ENCODE data around the gene MPP2. TPM values are rescaled to one million over a fixed set of nuclear protein-coding genes. Genes with fewer than 3 reads are reported as not detected.

The MPP2 gene
- total and polyA plus RNA-seq, 2 donors (not counting 3 experiments of a cell fraction or from before 2014, with no cell fraction given), result 1.4 to 1.6 TPM

GRCh38 chr17:43888548-43888947 lies 18.8 kb downstream of the MPP2 start:
- no peaks in the 10 kb centered on the region for H3K4me1 ChIP-seq (ENCODE audit: control insufficient read depth, extremely low read depth, insufficient read depth, low read length)
- no peak overlapping the region for H3K4me3 ChIP-seq (replicated peaks in 1 of 3; ENCODE audit: insufficient read depth in 1 of 3, low read depth in 1 of 3, low read length in 3 of 3)
- H3K9me3 ChIP-seq (replicated peaks; ENCODE audit: control insufficient read depth, insufficient read depth, low read length), result no peaks in the 10 kb centered on the region
- ChIA-PET CTCF (interaction anchor here (1.2 to 9.9 kb wide), 2 partner anchors 8 to 22 kb away, joined by 4 to 69 read pairs; no protein-coding TSS in a partner anchor), POLR2A (no interaction called here)
- H3K36me3 ChIP-seq (ENCODE audit: control insufficient read depth in 2 of 2, extremely low read depth in 1 of 2, insufficient read depth in 2 of 2, low read length in 2 of 2), result no peaks in the 10 kb centered on the region
- H3K27ac ChIP-seq (ENCODE audit: insufficient read depth, low read depth, low read length), result no peak overlapping the region
- H3K9me1 ChIP-seq (replicated peaks; ENCODE audit: control insufficient read depth, extremely low read depth, insufficient read depth, low read length), result no peaks in the 10 kb centered on the region
- FAIRE-seq (no peak), DNase-seq (ENCODE audit: low read depth, low spot score) (no peak)
- no peak overlapping the region for H2AFZ ChIP-seq (ENCODE audit: low read depth, low read length)
- H4K20me1 ChIP-seq (replicated peaks; ENCODE audit: control insufficient read depth, extremely low read depth, insufficient read depth, low read length), result no peaks in the 10 kb centered on the region
- no peak overlapping the region for H3K9ac ChIP-seq (replicated peaks; ENCODE audit: extremely low read depth, insufficient read depth, low read length)
- dilution Hi-C loops (cut with MboI; ENCODE audit: extremely low pct_ligation_motif_present, low sequenced_read_pairs), result no loop called here
- peaks cover 3% of the 10 kb centered on the region in 2 experiments for H3K27me3 ChIP-seq (ENCODE audit: control insufficient read depth in 2 of 2, insufficient read depth in 2 of 2, low read length in 2 of 2)
- TF ChIP-seq EZH2 (IDR thresholded peaks at IDR 0.05; ENCODE audit: borderline replicate concordance, low read depth, low read length, severe bottlenecking), result no peak
- TF ChIP-seq FOS (IDR thresholded peaks at IDR 0.05; ENCODE audit: borderline replicate concordance, insufficient read depth, low read length), result no peak
- TF ChIP-seq MYC (IDR thresholded peaks at IDR 0.05; ENCODE audit: low read depth, low read length), result no peak
- TF ChIP-seq POLR2A (IDR thresholded peaks at IDR 0.05; ENCODE audit: low read depth, low read length), result no peak
- TF ChIP-seq JUN (IDR thresholded peaks at IDR 0.05; ENCODE audit: borderline replicate concordance, insufficient read depth, insufficient read length, low read depth), result no peak
- TF ChIP-seq POLR2AphosphoS5 (IDR thresholded peaks at IDR 0.05; ENCODE audit: insufficient read depth, low read depth, low read length), result no peak
- no peak for TF ChIP-seq GATA2 (IDR thresholded peaks at IDR 0.05; ENCODE audit: insufficient read depth, insufficient read length, low read depth, low read length)
- TF ChIP-seq MAX (IDR thresholded peaks at IDR 0.05; ENCODE audit: insufficient read depth, insufficient read length), result no peak
- TF ChIP-seq CTCF (IDR thresholded peaks at IDR 0.05; ENCODE audit: extremely low read depth in 1 of 2, insufficient read depth in 1 of 2, low read depth in 1 of 2, low read length in 2 of 2), result no peak
- no peak overlapping the region for H3K4me2 ChIP-seq (ENCODE audit: insufficient read depth, low read length)
- no peaks in the 10 kb centered on the region for H3K79me2 ChIP-seq (ENCODE audit: control insufficient read depth, insufficient read depth, low read length)
- intact Hi-C loops (cut with micrococcal nuclease), result no loop called here
- BruUV-seq (replicated peaks), result no TSS peak
